ENCODE data around the gene ADAP2.
A peak's percentile ranks its signal among the peaks of the same experiment; 100 is the strongest.
"Not testable (repeated sequence)": the region's sequence is repeated elsewhere in the genome, so short reads cannot be mapped to it uniquely, and the experiment has no call there.

ADAP2 gene

DNA sequence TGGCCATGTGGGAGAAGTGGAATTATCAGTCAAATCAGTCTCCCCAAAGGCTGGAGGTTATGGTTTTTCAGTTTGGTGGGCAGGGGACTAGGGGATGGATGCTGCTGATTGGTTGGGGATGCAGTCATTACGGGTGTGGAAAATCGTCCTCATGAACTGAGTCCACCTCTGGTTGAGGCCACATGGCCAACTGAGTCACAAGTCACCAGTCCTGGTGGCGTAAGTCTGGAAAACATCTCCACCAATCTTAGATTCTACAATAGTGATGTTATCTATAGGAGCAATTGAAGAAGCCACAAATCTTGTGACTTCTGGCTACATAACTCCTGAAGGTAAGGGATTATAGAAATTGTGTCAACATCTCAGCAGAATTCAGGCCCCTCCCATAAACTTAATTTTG is 43.9 kb downstream of the ADAP2 start:
- FAIRE-seq (no peak), DNase-seq (ENCODE audit: extremely low spot score, insufficient read length, low read depth) (no peak)

DNA sequence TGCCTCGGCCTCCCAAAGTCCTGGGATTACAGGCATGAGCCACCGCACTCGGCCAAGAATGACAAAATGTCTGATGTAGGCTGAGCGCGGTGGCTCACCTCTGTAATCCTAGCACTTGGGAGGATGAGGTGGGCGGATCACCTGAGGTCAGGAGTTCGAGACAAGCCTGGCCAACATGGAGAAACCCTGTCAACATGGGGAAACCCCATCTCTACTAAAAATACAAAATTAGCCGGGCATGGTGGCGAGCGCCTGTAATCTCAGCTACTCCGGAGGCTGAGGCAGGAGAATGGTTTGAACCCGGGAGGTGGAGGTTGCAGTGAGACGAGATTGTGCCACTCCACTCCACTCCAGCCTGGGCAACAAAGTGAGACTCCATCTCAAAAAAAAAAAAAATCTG is 46.2 kb downstream of the ADAP2 start:
- not testable (repeated sequence) for FAIRE-seq; DNase-seq (ENCODE audit: extremely low spot score, insufficient read length, low read depth)

DNA sequence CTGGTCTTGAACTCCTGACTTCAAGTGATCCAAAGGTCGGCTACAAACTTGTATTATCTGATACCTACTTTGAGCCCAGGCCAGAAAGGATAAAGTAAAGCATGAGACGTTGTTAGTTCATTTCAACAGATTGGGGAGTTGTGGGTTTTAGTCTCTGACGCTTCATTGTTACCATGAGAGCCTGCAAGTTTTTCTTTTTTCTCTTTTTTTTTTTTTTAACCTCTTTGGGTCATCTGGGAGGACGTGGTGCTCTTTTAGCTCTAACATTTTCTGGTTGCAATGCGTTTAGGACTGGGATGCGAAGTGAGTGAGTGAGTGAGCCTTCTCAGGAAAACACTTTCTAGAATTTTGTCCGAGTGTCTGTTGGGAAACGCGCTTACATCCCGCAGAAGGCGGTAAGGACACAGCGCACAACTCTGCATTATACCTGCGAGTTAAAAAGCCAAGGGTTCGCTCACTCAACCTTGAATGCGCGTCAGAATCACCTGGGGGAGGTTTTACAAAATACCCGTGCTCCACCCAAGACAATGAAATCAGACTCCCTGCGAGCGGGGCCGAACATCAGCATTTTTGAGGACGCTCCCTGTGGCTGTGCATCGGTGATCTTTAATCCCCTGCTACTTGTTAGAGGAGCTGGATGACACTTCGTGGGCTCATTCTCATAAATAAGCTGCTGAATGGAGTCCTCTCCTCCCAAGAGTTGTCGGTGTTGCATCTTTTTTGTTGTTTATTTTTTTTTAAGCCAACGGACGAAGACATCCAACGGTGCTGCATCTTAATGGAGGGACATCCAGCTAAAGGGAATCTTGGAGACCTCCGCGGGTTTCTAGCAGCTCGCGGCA is 48.5 kb downstream of the ADAP2 start:
- FAIRE-seq, result peak; percentile 61

DNA sequence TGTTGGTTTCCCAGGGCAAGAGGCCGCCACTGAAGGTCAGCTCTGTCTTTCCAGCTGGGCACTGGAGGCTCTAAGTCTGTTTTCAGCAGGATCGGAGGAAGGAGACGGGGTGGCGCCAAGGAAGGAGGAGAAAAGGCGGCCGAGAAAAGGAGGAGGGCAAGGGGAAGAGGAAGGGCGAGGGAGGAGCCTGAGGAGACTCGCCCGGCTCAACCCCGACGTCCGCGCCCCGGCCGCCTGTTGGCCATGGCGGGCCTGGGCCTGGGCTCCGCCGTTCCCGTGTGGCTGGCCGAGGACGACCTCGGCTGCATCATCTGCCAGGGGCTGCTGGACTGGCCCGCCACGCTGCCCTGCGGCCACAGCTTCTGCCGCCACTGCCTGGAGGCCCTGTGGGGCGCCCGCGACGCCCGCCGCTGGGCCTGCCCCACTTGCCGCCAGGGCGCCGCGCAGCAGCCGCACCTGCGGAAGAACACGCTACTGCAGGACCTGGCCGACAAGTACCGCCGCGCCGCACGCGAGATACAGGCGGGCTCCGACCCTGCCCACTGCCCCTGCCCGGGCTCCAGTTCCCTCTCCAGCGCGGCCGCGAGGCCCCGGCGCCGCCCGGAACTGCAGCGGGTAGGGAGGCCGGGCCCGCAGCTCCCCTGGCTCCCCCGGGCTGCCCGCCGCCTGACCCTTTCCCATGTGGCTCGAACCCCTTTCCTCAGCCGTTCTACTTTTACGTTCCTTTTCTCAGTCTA is 49.3 kb downstream of the ADAP2 start, which contains the start of gene RNF135:
Gene RNF135 (plus strand): TSS at position 209 of the 737 bp plus-strand sequence. CDS start 35 bp downstream, at position 244.
- DNase-seq (ENCODE audit: extremely low spot score, insufficient read length, low read depth), result peak; percentile 50
- peak; percentile 83 for FAIRE-seq

More for the DNA sequence above, 48.5 kb downstream of the ADAP2 start:
- no peak for DNase-seq (ENCODE audit: extremely low spot score, insufficient read length, low read depth)

DNA sequence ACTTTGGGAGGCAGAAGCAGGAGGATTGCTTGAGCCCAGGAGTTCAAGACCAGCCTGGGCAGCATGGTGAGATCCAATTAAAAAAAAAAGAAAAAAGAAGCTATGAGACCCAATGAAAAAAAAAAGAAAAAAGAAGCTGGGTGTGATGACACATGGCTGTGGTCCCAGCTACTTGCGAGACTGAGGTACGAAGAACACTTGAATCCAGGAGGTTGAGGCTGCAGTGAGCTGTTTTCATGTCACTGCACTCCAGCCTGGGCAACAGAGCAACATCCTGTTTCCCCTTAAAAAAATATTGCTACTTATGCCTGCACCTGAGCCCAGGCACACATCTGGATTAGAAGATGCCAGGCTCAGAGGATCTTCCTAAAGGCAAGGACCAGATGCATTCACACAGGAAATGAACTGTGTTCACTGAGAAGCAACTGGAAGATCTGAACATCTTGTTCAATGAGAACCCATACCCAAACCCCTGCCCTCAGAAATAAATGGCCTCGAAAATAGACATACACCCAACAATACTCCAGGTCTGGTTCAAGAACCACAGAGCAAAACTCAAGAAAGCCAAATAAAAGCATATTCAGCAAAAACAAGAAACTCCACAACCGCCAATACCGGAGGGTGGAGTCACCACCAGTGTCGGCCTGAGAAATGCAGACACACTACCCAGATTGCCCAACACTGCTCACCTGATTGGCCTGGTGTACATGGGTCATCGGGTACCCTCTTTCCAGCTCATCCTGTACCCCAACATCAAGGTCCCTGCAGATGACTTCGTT is 53.5 kb downstream of the ADAP2 start:
- FAIRE-seq (no peak), DNase-seq (ENCODE audit: extremely low spot score, insufficient read length, low read depth) (no peak)

DNA sequence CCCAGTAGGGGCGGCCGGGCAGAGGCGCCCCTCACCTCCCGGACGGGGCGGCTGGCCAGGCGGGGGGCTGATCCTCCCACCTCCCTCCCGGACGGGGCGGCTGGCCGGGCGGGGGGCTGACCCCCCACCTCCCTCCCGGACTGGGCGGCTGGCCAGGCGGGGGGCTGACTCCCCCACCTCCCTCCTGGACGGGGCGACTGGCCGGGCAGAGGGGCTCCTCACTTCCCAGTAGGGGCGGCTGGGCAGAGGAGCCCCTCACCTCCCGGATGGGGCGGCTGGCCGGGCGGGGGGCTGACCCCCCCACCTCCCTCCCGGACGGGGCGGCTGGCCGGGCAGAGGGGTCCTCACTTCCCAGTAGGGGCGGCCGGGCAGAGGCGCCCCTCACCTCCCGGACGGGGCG is 58.2 kb downstream of the ADAP2 start:
- not testable (repeated sequence) for DNase-seq (ENCODE audit: extremely low spot score, insufficient read length, low read depth); FAIRE-seq

DNA sequence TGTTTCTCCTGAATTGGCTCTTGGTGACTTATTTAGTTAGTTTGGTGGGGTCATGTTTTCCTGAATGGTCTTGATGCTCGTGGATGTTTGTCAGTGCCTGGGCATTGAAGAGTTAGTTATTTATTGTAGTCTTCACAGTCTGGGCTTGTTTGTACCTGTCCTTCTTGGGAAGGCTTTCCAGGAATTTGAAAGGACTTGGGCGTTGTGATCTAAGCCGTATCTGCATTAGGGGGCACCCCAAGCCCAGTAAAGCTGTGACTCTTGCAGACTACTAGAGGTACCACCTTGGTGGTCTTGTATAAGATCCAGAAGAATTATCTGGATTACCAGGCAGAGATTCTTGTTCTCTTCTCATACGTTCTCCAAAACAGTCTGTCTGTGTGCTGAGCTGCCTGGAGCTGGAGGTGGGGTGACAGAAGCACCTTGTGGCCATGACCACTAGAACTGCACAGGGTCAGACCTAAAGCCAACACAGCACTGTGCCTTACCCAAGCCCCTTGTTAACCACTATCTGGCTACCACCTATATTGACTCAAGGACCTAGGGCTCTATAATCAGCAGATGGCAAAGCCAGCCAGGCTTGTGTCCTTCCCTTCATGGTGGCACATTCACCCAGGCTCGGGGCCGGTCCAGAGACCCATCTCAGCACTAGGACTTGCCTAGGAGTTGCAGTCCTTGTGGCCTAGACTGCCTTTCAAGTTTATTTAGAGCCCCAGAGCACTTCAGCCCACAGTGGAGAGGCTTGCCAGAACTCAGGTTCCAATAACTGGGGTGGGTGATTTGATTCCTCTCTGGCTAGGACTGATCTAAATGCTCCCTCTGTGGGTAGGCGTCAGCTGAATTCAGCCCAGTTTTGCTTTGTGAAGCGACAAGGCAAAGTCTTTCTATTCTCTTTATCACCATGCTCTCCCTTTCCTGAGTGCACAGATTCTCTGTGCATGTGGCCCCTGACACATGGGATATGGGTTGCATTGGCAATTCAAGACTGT is 60.1 kb downstream of the ADAP2 start:
- FAIRE-seq, result no peak
- DNase-seq (ENCODE audit: extremely low spot score, insufficient read length, low read depth), result no peak

DNA sequence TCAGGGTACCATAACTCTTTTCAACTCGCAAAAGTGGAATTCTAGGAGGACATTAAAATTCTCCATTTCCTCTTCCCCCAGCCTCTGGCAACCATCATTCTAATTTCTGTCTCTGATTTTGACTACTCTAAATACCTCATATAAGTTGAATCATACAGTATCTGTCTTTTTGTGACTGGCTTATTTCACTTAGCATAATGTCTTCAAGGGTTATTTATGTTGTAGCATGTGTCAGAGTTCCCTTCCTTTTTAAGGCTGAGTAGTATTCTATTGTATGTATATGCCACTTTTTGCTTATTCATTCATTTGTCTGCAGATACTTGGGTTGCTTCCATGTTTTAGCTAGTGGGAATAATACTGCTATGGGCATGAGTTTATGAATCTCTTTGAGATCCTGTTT is 61.1 kb downstream of the ADAP2 start:
- FAIRE-seq (no peak), DNase-seq (ENCODE audit: extremely low spot score, insufficient read length, low read depth) (no peak)

DNA sequence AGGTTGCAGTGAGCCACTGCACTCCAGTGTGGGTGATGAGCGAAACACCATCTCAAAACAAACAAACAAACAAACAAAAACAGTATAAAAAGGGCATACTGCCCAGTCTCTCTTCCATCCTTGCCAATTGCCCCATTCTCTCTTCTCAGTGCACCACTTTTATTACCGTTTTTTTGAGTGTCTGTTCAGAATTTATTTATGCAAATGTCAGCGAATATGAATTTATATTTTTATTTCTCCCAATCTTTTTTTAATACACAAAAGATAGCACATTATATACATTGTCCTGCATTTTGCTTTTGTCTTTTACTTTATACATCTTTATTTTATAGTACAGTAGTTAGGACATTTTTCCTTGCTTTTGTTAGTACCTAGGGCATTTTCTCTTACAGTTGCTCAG is 68.7 kb downstream of the ADAP2 start:
- FAIRE-seq (no peak), DNase-seq (ENCODE audit: extremely low spot score, insufficient read length, low read depth) (no peak)

DNA sequence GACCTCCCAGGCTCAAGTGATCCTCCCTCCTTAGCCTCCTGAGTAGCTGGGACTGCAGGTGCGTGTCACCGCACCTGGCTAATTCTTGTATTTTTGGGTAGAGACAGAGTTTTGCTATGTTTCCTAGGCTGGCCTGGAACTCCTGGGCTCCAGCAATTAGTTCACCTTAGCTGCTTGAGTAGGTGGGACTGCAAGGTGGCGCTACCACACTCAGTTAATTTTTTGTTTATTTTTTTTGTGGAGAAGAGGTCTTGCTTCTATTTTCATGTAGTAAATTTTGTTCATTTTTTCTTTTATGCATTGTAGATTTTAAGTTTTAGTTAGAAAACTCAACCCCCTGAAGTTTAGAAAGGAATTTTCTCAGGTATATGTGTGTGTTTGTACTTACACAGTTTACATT is 70.8 kb downstream of the ADAP2 start:
- no peak for FAIRE-seq
- DNase-seq (ENCODE audit: extremely low spot score, insufficient read length, low read depth), result no peak

DNA sequence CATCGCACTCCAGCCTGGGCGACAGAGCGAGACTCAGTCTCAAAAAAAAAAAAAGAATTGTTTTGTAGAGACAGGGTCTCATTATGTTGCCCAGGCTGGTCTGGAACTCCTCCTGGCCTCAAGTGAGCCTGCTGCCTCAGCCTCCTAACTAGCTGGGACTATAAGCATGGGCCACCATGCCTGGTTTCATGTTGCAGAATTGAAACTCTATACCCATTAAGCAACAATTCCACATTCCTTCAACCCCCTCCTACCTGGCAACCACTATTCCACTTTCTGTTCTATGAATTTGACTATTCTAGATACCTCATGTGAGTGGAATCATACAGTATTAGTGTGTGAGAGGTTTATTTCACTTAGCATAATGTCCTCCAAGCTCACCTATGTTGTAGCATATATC is 73.6 kb downstream of the ADAP2 start:
- FAIRE-seq, result no peak
- DNase-seq (ENCODE audit: extremely low spot score, insufficient read length, low read depth), result no peak

DNA sequence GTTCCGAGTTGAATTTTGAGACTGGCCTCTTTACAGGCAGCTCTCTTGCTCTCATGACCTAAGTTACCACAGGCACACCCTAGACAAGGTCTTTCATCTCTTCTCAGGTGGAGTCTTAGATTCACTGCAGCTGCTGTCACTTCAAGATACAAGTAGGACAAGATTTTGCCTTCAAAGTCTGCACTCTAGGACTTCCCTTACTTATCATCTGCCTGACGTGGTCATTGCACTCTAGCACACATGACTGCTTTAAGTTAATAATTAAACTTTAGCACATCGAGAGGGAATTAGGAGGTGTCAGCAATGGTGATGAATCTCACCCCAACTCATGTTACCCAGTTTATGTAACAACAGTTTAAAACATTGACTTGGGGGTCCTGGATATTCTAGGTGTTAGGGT is 74.7 kb downstream of the ADAP2 start:
- FAIRE-seq (peak; percentile 49), DNase-seq (ENCODE audit: extremely low spot score, insufficient read length, low read depth) (no peak)

DNA sequence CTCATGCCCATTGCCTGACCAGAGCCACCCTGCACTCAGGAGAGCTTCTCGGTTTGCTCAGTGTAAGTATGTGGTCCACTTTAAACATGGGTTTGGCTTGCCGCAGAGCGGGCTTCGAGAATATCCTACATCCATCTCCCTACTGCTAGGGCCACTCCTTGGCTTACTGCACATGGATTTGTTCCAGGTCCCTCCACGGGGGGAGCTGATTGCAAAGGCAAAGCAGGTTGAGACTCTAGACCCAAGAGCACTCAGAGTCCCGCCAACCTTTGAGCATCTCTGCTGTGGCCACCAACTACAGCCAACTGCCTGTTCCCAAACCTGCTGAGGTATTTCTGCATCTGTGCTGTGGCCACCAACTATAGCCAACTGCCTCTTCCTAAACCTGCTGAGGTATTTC is 75.5 kb downstream of the ADAP2 start:
- DNase-seq (ENCODE audit: extremely low spot score, insufficient read length, low read depth), result no peak
- FAIRE-seq, result no peak

DNA sequence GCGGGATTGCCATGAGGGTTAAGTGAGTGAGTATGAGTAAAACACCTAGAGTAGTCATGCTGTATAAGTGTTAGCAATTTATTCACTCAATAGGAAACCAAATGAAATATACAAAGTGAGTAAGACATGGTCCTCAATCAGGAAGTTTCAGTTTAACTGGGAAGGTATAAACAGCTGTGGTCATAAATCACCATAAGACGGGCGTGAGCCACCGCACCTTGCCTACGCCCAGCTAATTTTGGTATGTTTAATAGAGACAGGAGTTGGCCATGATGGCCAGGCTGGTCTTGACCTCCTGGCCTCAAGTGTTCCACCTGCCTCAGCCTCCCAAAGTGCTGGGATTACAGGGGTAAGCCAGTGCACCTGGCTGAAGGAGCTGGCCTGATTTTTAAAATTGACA is 76.1 kb downstream of the ADAP2 start:
- FAIRE-seq (no peak), DNase-seq (ENCODE audit: extremely low spot score, insufficient read length, low read depth) (no peak)

DNA sequence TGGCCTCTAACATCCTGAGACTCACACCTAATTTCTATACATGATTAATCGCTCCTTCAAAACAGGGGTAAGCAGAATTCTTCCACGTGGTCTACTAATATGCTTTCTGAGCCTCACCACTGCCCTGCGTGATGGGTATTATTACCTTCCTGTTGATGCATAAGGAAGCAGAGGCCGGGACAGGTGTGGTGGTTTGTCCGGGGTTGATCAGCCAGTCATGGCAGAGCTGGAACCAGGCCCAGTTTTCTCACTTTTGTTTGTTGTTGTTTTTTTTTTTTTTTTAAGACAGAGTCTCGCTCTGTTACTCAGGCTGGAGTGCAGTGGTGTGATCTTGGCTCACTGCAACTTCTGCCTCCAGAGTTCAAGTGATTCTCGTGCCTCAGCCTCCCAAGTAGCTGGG is 80.3 kb downstream of the ADAP2 start:
- DNase-seq (ENCODE audit: extremely low spot score, insufficient read length, low read depth), result no peak
- no peak for FAIRE-seq

DNA sequence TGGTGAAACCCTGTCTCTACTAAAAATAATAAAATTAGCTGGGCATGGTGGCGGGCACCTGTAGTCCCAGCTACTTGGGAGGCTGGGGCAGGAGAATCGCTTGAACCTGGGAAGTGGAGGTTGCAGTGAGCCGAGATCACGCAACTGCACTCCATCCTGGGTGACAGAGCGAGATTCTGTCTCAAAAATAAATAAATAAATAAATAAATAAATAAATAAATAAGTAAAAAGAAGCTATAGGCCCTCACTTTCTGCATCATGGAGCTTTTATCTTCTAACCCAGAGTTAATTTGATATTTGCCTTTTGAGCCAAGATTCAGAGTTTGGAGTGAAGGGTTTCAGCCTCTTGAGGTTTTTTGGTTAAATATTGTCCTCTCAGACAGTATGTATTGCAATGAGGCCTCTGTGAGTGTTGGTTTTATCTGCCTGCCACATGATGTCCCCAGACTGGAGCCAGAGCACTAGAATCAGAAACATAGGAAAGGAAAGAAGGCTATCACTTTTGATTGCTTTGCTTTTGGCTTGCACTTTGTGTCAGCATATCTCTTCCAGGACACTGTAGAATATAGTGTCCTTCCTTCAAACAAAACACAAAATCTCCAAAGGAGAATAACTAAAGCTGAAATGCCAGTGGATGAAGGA is 81.6 kb downstream of the ADAP2 start:
- FAIRE-seq, result no peak

DNA sequence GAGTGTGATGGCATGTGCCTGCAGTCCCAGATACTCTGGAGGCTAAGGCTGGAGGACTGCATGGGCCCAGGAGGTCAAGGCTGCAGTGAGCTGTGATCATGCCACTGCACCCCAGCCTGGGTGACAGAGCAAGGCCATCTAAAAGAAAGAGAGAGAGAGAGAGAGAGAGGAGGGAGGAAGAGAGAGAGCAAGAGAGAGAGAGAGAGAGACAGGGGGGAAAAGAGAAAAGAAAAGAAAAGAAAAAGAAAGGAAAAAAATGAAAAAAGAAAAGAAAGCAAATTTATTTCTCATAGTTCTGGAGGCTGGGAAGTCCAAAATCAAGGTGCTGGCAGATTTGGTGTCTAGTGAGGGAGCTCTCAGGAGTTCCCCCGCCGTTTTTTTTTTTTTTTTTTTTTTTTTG is 82.4 kb downstream of the ADAP2 start:
- DNase-seq (ENCODE audit: extremely low spot score, insufficient read length, low read depth) (no peak), FAIRE-seq (no peak)

More for the DNA sequence above, 81.6 kb downstream of the ADAP2 start:
- DNase-seq (ENCODE audit: extremely low spot score, insufficient read length, low read depth), result no peak

DNA sequence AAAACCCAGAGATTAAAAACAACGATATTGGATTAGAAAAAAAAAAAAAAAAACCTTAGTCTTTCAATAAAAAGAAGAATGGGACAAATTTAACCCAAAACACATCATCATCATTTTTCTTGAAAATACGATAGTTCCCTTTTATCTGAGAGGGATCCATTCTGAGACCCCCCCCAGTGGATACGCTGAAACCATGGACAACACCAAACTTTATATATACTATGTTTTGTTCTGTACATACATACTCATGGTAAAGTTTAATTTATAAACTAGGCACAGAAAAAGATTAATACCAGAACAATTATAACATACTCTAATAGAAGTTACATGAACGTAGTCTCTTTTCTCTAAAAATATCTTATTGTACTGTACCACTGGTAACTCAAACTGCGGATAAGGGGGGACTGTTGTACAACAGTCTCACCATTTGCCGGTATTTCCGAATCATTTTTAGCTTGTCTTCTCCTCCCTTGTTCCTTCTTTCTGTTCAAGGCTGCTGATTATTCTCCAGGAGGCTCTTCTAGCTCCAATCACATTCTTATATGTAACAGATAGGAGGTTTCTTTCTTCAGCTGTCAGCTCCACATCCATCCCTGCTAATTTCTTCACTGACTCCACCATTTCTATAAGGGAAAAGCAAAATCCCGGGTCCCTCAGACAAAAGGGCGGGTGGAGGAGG is 86.1 kb downstream of the ADAP2 start:
- DNase-seq (ENCODE audit: extremely low spot score, insufficient read length, low read depth), result no peak
- FAIRE-seq, result no peak
